OCI-M2 (cell line): ENCODE data around the gene OXER1.

Experiments
- DNase-seq: peaks from one replicate; lab custom pipeline; 2025; ENCODE audit not compliant: unreplicated experiment; lab: John Stamatoyannopoulos, UW

The OXER1 gene

DNA sequence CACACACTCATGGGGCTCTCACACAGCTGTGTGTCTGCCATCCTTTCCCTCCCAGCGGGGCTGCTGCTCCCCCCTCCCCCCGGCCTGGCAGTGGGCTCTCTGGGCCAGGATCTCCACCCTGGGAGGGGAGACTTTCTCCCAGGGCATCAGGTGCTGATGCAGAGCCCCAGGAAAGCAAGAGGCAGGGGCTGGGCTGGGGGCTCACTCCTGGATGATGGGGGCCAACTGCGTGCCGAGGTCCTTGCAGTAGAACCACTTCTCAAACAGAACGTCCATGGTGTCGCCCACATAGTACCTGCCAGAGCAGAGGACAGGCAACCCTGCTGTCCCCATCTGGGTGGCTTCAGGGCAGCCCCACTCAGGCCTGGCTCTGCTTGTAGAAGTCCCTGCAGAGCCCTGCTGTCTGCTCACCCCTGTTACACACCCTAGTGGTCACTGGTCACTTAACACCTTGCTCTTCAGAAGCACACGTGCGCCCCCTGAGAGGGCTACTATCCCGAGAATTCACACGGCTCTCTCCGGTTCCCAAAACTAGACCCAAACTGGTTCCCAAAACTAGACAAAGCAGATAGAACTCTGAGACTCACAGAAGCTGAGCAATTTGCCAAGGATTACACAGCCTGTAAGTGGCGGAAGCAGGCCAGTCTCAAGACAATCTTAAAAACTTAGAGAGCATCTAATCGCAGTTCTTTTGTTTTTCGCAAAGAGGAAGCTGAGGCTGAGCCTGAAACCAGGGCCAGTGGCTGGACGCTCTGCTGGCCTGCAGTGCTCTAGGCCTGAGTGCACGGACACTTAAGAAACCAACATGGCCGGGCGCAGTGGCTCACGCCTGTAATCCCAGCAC, 6.6 kb upstream of the OXER1 start:
- no peak for DNase-seq

DNA sequence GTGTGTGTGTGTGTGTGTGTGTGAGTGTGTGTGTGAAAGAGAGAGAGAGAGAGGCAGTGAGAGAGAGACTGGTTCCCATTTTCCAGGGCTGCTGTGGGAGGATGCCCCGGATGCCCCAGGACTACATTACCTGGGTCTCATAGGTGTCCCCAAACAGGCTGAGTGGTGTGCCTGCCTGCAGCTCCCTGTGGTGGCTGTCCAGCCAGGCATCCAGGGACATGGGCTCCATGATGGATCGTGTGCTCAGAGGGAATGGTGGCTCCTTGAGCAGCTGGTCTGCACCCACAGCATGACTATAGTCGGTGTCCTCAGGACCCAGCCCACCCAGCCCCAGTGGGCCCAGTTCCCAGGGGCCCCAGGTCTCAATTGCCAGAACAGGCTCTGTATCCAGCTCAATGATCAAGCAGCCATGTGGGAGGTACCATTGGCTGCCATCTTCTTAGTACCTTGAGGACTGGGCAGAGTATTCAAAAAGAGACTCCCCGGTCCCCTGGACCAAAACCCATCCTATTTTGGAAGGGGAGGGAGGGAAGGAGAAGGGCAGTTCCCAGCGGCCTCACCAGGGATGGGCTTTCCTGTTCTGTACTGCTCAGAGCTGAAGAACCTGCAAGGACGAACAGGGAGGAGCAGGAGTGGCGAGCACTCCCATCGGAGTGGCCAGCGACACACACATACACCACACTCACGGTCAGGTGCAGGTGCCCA, 5.8 kb upstream of the OXER1 start:
- no peak for DNase-seq

DNA sequence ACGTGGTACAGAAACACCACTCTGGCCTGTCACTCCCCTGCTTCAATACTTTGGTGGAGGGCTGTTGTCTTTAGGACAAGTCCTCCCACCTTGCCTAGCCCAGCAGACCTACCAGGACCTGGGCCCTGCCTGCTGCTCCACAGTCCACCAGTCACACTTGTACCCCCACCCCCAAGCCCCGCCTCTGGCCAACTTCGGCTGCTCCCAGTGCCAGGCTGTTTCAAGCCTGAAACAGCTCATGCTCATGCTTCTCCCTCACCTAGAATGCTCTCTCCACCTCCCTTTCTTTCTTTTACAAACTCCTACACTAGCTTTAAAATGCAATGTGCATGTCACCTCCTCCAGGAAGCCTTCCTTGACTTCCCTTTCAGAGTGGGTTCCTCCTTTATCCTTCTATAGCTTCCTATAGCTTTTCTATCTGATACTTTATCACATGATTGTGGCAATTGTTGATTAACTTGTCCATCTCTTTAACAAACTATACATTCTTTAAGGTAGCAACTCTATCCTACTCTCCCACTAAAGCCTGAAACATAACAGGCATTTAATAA, 4.8 kb upstream of the OXER1 start:
- no peak for DNase-seq

DNA sequence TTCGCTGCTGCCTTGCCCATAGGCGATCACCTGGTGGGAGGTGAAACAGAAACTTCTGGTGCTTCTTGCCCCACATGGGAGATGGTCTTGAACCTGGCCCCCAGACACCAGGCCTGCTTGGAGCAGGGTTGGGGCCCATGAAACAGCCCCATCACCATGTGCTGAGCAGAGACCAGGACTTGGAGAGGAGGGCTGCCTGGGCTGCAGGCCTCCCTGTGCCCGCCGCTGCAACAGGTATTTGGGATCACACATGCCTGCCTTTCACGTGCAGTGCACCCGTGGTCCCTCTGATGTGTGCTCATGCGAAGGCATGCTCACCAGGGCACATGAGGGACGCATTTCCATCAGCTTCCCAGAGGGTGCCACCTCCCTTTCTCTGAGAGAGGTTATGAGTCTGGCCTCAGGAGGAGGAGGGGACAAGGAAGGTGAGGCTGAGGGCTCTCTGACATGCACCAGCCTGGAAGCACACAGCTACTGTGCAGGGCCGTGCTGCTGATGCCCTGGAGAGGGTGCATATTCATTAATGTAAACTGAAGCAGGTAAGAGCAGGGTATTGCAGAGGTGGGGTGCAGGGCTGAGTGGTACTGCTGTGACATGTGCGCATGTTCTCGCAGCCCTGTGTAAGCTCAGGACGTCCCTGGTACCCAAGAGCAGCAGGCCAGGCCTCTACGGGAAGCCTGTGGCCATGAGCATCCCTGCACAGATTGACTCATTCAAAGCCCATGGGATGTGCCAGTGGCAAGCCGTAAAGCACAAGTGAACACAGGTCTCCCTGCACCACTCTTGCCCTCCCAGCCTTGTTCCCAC, 4.2 kb upstream of the OXER1 start:
- DNase-seq = no peak

DNA sequence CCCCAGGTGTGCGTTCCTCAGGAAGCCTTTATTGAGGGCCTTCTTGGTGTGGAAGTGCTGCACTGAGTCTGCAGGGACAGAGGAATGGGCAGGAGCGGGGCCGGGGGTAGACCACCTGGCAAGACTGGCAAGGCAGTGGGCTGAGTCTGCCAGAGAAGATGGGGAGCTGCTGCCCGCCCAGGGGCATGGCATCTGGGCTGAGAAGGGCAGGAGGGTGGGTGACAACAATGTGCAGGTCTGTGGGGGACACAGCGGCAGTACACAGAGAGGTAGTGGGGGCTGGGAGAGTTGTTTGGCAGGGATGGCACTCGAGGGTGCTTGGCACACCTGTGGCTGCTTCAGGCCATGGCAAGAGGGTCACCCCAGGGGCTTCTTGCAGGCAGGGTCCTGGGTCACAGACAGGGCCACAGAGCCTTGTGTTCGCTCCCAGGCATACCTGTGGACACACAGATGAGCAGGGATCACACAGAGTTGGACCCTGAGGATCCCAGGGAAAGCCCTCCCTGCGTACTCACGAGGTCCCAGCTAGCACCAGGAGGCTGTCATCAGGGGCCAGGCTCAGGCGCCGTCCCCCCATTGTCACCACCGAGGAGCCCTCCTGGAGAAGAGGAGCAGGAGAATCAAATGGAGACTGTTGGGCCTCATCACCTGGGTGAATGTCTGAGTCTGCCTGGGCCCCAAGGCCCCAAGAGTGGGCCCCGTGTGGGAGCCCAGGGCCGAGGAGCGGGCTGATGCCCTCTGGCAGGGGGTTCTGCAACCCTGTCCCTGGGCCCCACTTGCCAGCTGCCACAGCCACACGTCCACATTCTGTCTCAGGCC, 3.4 kb upstream of the OXER1 start:
- no peak for DNase-seq

DNA sequence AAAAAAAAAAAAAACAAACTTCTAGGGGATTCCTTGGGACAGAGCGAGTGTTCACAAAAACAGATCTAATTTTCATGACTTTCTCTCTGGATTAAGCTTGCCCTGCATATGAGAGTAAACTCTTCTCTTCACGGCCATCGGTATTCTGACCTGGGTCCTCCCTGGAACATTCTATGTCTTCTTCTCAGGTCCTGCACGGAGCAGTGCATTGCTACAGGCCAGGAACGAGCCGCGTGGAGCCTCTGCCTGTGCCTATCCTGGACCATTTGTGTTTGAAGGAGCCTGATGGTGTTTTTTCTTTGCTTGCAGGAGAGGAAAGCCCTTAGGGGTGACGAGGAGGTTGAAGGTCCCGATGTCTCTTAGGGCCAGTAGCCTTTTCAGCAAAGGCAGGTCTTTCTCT, 1.8 kb upstream of the OXER1 start:
- no peak for DNase-seq

DNA sequence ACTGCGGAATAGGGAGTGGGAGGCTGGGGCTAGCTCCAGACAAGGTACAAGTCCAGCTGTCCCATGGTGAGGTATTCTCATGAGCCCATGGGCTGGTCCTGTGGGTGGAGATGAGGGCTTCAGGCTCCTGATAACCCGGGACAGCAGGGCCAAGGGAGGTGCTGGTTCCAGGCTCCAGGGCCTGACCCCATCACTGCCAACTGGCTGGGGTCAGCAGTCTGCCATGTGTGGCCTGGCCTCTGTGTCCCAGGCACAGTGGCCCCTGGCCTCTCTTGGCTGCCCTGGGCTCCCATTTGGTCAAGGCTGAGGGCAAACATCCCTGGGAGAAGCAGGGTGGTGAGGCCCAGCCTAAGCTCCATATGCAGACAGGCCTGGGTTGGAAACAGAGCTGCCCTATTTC, 966 bp upstream of the OXER1 start:
- no peak for DNase-seq

DNA sequence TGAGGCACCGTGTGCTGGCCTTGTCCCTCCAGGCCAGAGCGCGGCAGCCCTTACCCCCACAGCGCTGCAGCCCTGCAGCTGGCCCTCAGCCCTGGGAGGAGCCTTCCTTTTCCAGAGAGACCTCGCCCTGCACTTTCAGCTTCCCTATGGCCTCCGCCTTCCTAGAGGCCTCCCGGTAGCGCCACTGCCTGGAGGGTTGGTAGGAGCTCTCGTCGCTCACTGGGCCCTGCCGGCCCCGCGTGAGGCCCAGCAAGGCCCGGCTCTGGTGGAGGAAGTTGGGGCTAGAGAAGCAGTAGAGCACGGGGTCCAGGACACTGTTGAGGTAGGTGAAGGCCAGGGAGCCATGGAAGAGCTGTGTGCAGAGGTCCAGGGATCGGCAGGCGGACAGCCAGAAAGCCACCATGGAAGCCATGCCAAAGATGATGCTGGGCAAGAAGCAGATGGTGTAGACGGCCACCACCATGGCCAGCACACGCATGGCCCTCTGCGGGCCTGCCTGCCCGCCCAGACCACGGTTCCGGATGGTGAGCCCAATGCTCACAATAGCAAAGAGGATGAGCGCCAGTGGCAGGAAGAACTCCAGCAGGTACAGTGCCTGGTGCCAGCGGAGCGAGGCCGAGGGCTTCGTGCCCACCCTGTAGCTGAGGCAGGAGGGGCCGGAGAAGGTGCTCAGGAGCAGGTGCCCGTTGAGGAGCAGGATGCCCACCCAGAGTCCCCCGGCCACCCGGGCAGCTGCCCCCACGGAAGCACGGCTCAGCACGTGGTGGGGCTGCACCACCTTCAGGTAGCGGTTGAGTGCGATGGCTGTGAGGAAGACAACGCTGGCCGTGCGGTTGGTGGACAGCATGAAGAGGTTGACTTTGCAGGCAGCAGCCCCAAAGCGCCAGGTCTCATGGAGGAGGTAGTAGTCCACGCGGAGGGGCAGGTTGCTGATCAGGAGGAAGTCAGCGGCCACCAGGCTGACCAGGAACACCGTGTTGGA, 821 bp downstream of the OXER1 start:
- DNase-seq = no peak

DNA sequence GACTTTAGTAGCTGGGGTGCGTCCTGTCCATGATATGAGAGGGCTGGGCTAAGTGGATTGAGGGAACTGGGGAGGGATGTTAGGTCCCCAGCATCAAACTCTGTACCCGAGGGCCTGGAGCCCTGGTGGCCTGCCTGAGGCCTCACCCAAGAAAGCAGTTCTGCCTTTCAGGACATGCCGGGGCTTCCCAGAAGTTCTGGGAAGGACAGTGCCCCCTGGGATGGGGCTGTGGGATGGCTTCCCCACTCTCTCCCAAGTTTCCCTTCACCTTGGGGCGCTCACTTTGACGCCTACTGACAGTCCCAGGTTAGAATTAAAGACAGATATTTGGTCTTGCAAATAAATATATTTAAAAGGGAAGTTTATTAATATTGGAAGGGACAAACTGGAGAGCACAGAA, 1.8 kb downstream of the OXER1 start:
- no peak for DNase-seq

DNA sequence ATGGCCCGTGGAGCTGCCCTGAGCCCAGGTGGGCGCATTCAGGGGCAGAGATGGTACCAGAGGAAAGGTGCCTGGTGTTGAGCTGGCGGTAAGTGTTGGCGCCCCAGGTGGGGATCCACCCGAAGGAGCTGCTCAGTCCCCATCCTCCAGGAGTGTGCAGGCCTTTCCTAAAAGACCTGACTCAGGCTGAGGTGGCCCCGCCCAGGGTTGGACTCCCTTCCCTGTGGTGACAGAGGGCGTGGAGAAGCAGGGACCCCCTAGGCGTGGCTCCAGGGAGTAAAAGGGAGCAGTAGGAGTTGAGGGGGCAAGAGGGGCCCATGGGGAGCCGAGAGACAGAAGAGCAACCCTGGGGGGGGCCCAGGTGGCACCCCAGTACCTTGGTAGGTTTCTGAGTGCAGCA, 2.4 kb downstream of the OXER1 start:
- no peak for DNase-seq

DNA sequence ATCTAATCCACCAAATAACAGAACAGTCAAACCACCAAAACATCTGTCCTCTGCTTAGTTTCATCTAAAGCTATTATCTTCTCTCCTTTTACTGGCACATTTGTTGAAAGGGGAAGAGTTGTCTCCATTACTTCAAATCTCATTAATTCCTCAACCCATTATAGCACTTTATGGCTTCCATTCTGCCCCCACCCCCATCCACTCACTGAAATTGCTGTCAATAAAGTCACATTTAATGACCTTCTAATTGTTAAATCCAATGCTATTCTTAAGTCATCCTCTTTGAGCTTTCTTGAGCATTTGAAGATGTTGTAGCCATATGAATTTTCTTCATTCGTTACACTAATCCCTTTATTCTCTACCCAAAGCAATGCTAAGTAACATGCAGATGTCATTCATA, 5.2 kb downstream of the OXER1 start:
- no peak for DNase-seq

DNA sequence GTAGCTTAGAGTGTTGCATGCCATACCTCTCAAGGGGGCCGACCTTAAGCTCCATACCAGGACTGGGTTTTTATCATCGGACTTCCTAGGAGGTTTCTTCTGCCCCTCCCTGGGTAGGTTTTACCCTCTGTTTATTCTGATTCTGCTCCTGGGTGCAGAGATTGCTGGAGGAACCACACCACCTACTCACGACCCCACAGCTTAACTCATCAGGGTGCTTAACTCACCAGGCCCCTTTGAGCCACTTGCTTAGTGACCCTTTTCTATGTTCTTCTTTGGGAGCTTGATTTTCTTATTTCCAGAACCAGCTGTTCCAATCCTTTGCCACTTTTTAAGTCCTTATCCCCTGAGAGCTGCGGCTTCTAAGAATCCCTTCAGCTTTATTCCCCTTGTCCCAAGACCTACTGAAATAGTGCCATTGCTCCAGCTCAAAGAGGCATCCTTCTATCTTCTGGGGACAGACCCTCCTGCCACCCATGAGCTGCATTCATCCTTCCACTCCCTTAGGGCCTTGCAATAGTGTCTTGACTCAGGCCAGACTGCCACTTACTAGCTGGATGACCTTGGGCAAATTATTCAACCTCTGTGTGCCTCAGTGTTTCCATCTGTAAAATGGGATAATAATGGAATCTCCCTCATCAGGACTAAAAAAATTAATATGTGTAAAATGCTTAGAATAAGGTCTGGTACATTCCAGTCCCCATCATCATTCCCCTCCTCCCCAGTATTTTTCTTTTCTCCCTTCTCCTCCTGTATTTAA, 5.8 kb downstream of the OXER1 start:
- no peak for DNase-seq

DNA sequence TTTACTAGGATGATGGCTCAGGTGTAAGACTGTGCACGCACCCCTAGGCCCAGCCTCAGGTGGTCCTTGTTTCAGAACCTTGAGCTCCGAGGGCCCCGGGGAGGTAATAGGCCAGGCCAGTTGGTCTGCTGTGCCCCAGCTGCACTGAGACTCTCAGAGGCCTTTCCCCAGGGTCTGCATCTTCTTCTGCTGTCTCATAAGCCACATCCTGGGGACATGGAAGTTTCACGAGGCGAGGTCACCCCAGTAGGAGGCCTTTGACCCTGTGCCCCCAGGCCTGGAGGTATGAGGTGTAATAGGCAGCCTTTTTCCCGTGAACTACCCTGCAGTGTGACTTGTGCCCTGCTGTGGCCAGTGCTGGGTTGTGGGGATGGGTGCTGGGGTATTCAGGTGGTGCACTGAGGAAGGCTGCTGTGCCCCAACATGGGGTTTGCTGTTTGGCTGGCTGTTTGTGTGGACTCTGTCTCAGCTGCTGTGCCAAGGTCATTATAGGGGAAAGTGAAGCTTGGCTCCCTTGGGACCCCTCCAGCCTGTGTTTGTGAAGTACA, 6.9 kb downstream of the OXER1 start:
- DNase-seq = no peak

DNA sequence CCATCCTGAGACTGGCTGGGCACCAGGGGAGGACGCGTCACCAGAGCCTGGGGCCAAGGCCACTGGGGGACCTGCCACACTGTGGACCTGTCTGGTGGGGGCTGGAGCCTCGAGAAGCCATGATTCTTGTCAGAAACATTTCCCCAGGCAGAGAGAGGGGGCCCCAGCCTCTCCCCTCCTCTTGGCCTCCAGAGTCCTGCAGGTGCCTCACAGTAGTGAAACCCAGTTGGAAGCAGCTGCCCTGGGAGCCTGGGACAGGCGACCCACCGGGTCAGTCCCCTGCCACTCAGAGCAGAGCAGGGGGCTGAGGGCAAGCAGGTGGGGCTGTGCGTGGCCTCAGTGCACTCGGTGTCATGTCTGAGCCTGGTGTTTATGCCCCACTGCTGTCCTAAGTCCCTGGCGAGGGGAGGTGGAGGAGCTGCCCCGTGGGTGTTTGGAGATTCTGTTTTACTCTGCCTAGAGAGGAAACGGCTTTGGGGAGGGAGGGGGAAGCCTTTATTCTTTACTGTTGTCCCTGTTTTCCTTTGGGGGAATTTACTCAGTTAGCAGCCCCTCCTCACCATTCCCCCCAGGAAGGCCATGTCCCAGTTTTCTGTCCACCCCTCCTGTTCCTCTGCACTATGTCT, 7.7 kb downstream of the OXER1 start:
- no peak for DNase-seq

DNA sequence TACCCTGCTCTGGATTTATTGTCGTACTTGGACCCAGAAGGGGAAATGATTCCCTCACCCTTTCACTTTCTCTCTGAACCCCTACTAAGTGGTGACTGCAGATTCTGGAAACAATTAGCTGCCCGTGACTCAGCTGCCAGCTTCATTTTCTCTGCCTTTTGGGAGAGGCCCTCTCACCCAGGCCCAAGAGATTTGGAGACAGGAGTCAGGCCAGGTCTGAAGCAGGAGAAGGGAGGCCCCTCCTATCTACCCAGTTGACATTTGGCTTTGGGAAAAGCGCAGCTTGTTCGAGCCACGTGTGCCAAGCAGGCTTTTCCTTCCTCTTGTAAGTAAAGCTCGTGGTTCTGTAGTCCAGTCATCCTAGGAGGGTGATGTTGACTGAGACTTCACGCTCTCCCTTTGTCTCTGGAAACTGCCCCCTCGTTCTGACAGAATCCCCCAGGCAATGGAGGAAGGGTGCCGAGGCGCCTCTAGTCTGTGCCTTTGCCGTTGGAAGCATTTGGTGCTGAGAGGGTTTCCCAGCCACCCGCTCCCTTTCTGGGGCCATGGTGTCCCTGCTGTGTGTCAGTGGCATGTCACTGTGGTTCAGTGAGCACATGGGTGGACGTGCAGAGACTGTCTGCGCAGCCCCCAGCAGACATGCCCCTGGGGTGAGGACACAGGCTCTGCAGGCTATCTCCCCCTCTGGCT, 8.6 kb downstream of the OXER1 start:
- DNase-seq = no peak

DNA sequence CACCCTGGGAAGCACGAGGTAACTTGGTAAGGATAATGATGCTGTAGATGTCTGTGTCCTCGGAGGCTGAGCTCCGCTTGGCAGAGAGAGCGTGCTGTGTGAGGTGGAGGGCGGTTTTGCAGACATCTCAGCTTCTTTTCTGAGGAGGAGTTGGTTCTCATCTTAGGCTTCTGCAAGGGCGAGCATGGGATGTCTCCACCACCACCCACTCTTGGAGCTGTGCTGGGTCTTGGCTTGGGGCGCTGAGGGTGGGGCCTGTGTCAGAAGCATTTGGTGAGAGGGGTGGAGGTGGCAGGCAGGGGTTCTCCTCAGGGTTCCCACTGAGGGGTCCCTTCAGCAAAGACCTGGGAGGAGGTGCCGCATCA, 9.2 kb downstream of the OXER1 start:
- DNase-seq = no peak

DNA sequence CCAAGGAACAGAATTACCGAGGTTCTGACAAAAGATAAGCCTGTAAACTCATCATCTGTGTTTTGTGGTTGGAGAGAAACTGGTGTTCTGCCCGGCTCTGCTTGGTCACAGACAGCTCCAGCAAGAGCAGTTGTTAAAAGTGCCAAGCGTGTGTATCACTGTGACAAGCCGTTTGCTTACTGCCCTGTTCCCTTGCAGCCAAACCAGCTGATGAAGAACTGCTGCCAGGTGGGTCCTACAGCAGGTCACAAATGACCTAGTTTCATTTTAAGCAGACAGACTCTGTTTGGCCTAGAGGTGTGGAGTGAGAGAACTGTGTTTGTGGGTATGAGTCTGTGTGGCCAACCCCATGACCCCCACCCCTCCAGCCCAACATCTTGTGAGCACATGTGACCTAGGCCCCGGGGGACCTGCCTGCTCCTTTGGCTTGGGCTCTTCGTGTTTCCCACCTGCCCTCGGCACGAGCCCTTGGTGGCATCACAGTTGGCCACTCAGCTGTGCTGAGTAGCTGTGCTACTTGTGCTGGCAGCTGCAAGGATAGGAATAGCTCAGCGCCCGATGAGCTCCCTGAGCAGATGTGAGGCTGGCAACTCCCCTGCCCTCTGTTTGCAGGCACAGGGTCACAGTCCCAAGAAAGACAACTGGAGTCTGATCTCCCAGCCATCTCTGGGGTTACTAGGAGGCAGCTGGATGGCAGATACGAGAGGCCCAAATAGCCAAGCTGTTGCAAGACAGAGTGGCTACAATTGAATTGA, 9.7 kb downstream of the OXER1 start:
- DNase-seq = no peak
